A673 (cell line): Measurements from ENCODE around the gene GTPBP1. TPM values are rescaled to one million over a fixed set of nuclear protein-coding genes. Genes with fewer than 3 reads are reported as not detected.

Experiments
- BruUV-seq: library from RNA; stranded (reverse); fragments of 400-500 nt; replicated peaks from 2 replicates; lab custom pipeline; 2021; lab: Mats Ljungman, UMichigan
- CTCF ChIA-PET: fragments of 300-600 bp; sonication (Branson Sonifier 250); formaldehyde crosslinking; loops from one replicate; lab custom pipeline; 2022; ENCODE audit warnings: antibody characterized with exemption; lab: Charles Lee
- POLR2A ChIA-PET: fragments of 300-600 bp; sonication (Branson Sonifier 250); formaldehyde crosslinking; loops from one replicate; lab custom pipeline; 2022; ENCODE audit warnings: antibody characterized with exemption; ENCODE audit not compliant: low non-redundant PET; lab: Charles Lee
- DNase-seq: peaks from one replicate; pipeline ENCODE4 v3.0.0-alpha.2; 2015; ENCODE audit warnings: low spot score
- H3K27ac ChIP-seq: fragments of 200-600 bp; sonication (generic); 2 replicates; pipeline ENCODE4 v1.5.1; 2016; ENCODE audit warnings: mixed run types, low read depth, mild to moderate bottlenecking, mixed read lengths, antibody characterized with exemption, low read length; ENCODE audit not compliant: poor library complexity, severe bottlenecking
- H3K27me3 ChIP-seq: fragments of 200-600 bp; sonication (generic); replicated peaks from 2 replicates; pipeline ENCODE4 v1.6.1; 2017; ENCODE audit warnings: mixed run types, low read depth, mild to moderate bottlenecking, mixed read lengths, antibody characterized with exemption, low read length; ENCODE audit not compliant: insufficient read depth, poor library complexity
- H3K36me3 ChIP-seq: fragments of 200-600 bp; sonication (generic); 2 replicates; pipeline ENCODE4 v1.6.1; 2016; ENCODE audit warnings: mixed run types, mild to moderate bottlenecking, mixed read lengths, antibody characterized with exemption, low read length; ENCODE audit not compliant: insufficient read depth, poor library complexity, severe bottlenecking
- H3K4me1 ChIP-seq: fragments of 200-600 bp; sonication (generic); 2 replicates; pipeline ENCODE4 v1.6.1; 2017; ENCODE audit warnings: mixed run types, mild to moderate bottlenecking, mixed read lengths, antibody characterized with exemption, low read length; ENCODE audit not compliant: insufficient read depth, poor library complexity, severe bottlenecking
- H3K4me3 ChIP-seq: fragments of 200-600 bp; sonication (generic); 2 replicates; pipeline ENCODE4 v1.5.1; 2016; ENCODE audit warnings: low read depth, mixed run types, mild to moderate bottlenecking, mixed read lengths, low read length; ENCODE audit not compliant: poor library complexity, severe bottlenecking
- H3K9me3 ChIP-seq: fragments of 200-600 bp; sonication (generic); 2 replicates; pipeline ENCODE4 v1.6.1; 2016; ENCODE audit warnings: mixed run types, low read depth, mild to moderate bottlenecking, mixed read lengths, antibody characterized with exemption, low read length; ENCODE audit not compliant: poor library complexity, severe bottlenecking
- CTCF ChIP-seq: fragments of 300-800, 200-600 bp; sonication (generic); conservative IDR thresholded peaks from 2 replicates; pipeline ENCODE4 v1.5.1; 2017; ENCODE audit warnings: low read depth, mild to moderate bottlenecking, antibody characterized with exemption, low read length, moderate library complexity, mixed read lengths
- EZH2 ChIP-seq: fragments of 200-600 bp; sonication (generic); IDR thresholded peaks from 2 replicates; pipeline ENCODE4 v1.6.1; 2017; ENCODE audit warnings: borderline replicate concordance, low read depth, mild to moderate bottlenecking, mixed read lengths, antibody characterized with exemption, low read length; ENCODE audit not compliant: poor library complexity, severe bottlenecking
- intact Hi-C: fragments of 100-400 bp; cut with micrococcal nuclease; formaldehyde crosslinking; loops from one replicate; pipeline ENCODE4 v1.10.0; 2022; ENCODE audit not compliant: unreplicated experiment
- total RNA-seq: library from RNA; stranded (reverse); gene quantifications from 2 replicates; pipeline ENCODE4 v1.2.3, GENCODE V29; 2021

Gene GTPBP1
- total RNA-seq, 1 experiment from 2014 or later: 88.2 TPM

- Histone ChIP-seq H3K36me3 (peaks cover 90% of the 10 kb centered on the region), H3K4me3 (no peak overlapping the region), H3K27me3 (no peaks in the 10 kb centered on the region), H3K4me1 (no peaks in the 10 kb centered on the region), H3K27ac (peak overlapping the region; percentile 37), H3K9me3 (no peaks in the 10 kb centered on the region)
- POLR2A ChIA-PET: no interaction called here
- no peak for TF ChIP-seq CTCF
- no peak for TF ChIP-seq EZH2
- CTCF ChIA-PET: no interaction called here
- no TSS peak for BruUV-seq
- intact Hi-C loops: no loop called here
- DNase-seq: no peak
Measured at GRCh38 chr22:38735126-38735464, 29.4 kb downstream of the GTPBP1 start.

- no peak for TF ChIP-seq EZH2
- no peak for TF ChIP-seq CTCF
- BruUV-seq: no TSS peak
- no peak for DNase-seq
- Histone ChIP-seq H3K9me3 (no peaks in the 10 kb centered on the region), H3K4me3 (no peak overlapping the region), H3K36me3 (peaks cover 90% of the 10 kb centered on the region), H3K27ac (peak overlapping the region; percentile 37), H3K4me1 (no peaks in the 10 kb centered on the region), H3K27me3 (no peaks in the 10 kb centered on the region)
- ChIA-PET POLR2A (no interaction called here), CTCF (interaction anchor here (0.6 kb wide), 1 partner anchor 11 kb away, joined by 3 read pairs; no protein-coding TSS in a partner anchor)
- intact Hi-C loops: no loop called here
Measured at GRCh38 chr22:38735465-38736256, 29.9 kb downstream of the GTPBP1 start.

DNA sequence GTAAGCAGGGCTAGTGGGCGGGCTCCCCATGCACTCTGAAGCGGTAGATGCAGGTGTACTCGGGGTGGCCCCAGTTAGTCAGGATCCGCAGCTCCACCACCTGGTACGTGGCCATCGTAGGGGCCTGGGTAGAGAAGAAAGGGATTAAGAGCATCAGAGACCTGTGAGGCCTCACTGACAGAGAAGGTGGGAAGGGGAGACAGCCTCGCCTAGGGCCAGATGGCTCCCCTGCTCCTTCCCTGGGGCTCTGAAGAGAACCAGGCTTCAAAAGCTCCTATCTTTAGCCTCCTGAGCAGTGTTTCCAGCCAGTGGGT, 30.5 kb downstream of the GTPBP1 start:
- BruUV-seq: no TSS peak
- intact Hi-C loops: no loop called here
- CTCF ChIA-PET: interaction anchor here (0.6 kb wide), 1 partner anchor 11 kb away, joined by 3 read pairs; no protein-coding TSS in a partner anchor
- TF ChIP-seq EZH2 (no peak), CTCF (no peak)
- H3K36me3 ChIP-seq: peaks cover 90% of the 10 kb centered on the region
- no peak overlapping the region for H3K27ac ChIP-seq
- H3K4me3 ChIP-seq: no peak overlapping the region
- DNase-seq: no peak
- POLR2A ChIA-PET: no interaction called here
- H3K9me3 ChIP-seq: no peaks in the 10 kb centered on the region
- H3K4me1 ChIP-seq: no peaks in the 10 kb centered on the region
- H3K27me3 ChIP-seq: no peaks in the 10 kb centered on the region
